Ovary (tissue), 3 donors: ENCODE results near the gene HOXC12.

Experiments
- CTCF ChIP-seq, 3 donors: fragments of 450-650 bp in 2 of 3; fragments of 200-600 bp in 1 of 3; IDR thresholded peaks; one replicate each; pipeline versions ENCODE4 v1.5.1 to v1.8.0; 2016 to 2022; ENCODE audit warnings: antibody characterized with exemption in 3 of 3, mild to moderate bottlenecking in 1 of 3
- EP300 ChIP-seq: sonication (generic); formaldehyde crosslinking; IDR thresholded peaks from one replicate; pipeline ENCODE4 v1.6.1; 2017; ENCODE audit warnings: antibody characterized with exemption
- POLR2A ChIP-seq: fragments of 450-650 bp; IDR thresholded peaks from one replicate; pipeline ENCODE4 v1.6.1; 2017; ENCODE audit warnings: antibody characterized with exemption, mild to moderate bottlenecking, moderate library complexity
- donor health status: DM: no; HTN: no; CAD: no.

GRCh38 chr12:53993162-53994008 lies 38.7 kb downstream of the HOXC12 start:
- no peak for TF ChIP-seq CTCF (IDR thresholded peaks at IDR 0.05)
- TF ChIP-seq EP300 = no peak
- no peak for TF ChIP-seq POLR2A
